OCI-LY3 (cell line): ENCODE results near the gene IRAG1.

Experiments
- H2AFZ ChIP-seq: fragments of 200-600, 300-600 bp; shearing (Covaris generic); 2 replicates; pipeline ENCODE4 v1.6.0; 2014; ENCODE audit warnings: antibody characterized with exemption, low read depth, low read length
- H3K27ac ChIP-seq: fragments of 200-600, 300-600 bp; sonication (generic); 2 replicates; pipeline ENCODE4 v1.5.1; 2014; ENCODE audit warnings: mild to moderate bottlenecking, low read length, moderate library complexity, mixed read lengths
- H3K27me3 ChIP-seq: fragments of 200-600, 300-600 bp; sonication (generic); 2 replicates; pipeline ENCODE4 v1.6.1; 2014; ENCODE audit warnings: low read depth, low read length, mixed read lengths
- H3K36me3 ChIP-seq: fragments of 200-600, 300-600 bp; sonication (generic); replicated peaks from 2 replicates; pipeline ENCODE3; 2014; ENCODE audit warnings: low read depth, low read length, mixed read lengths
- H3K4me1 ChIP-seq: fragments of 300-600, 200-600 bp; sonication (generic); 2 replicates; pipeline ENCODE4 v1.6.1; 2014; ENCODE audit warnings: low read length, mixed read lengths
- H3K4me2 ChIP-seq: fragments of 200-600, 300-600 bp; sonication (generic); 2 replicates; pipeline ENCODE4 v1.6.1; 2014; ENCODE audit warnings: low read length, mixed read lengths
- H3K4me3 ChIP-seq: fragments of 300-600, 200-600 bp; sonication (generic); 2 replicates; pipeline ENCODE4 v1.5.1; 2014; ENCODE audit warnings: antibody characterized with exemption, mild to moderate bottlenecking, low read length, moderate library complexity
- H3K79me2 ChIP-seq: fragments of 300-600, 200-600 bp; shearing (Covaris generic); 2 replicates; pipeline ENCODE4 v1.6.1; 2014; ENCODE audit warnings: mild to moderate bottlenecking, low read length, mixed read lengths
- H3K9ac ChIP-seq: fragments of 300-600, 200-600 bp; shearing (Covaris generic); 2 replicates; pipeline ENCODE4 v1.6.0; 2014; ENCODE audit warnings: mild to moderate bottlenecking, low read length, moderate library complexity
- H3K9me3 ChIP-seq: fragments of 200-600, 300-600 bp; shearing (Covaris generic); 2 replicates; pipeline ENCODE4 v1.6.1; 2014; ENCODE audit warnings: low read length, mixed read lengths; ENCODE audit not compliant: insufficient read depth
- H4K20me1 ChIP-seq: fragments of 200-600, 300-600 bp; sonication (generic); 2 replicates; pipeline ENCODE4 v1.6.1; 2016; ENCODE audit warnings: low read length, mixed read lengths; ENCODE audit not compliant: insufficient read depth
- CTCF ChIP-seq: fragments of 200-600, 300-600 bp; sonication (generic); IDR thresholded peaks from 2 replicates; pipeline ENCODE4 v1.5.1; 2014; ENCODE audit warnings: antibody characterized with exemption, low read length, low read depth
- EZH2phosphoT487 ChIP-seq: fragments of 200-600 bp; shearing (Covaris generic); IDR thresholded peaks from 2 replicates; pipeline ENCODE4 v1.6.1; 2018; ENCODE audit warnings: antibody characterized with exemption, mixed run types, low read depth

Gene IRAG1

GRCh38 chr11:10709299-10710086 lies 15.9 kb upstream of the IRAG1 start:
- H4K20me1 ChIP-seq = no peaks in the 10 kb centered on the region
- H3K27me3 ChIP-seq = peaks cover 9% of the 10 kb centered on the region; the same call in 1 of the 2 replicates
- H3K9ac ChIP-seq = no peak overlapping the region
- H3K79me2 ChIP-seq = no peaks in the 10 kb centered on the region
- no peak overlapping the region for H3K27ac ChIP-seq
- no peak overlapping the region for H2AFZ ChIP-seq
- no peak overlapping the region for H3K4me3 ChIP-seq
- TF ChIP-seq CTCF (no peak), EZH2phosphoT487 (no peak)
- H3K36me3 ChIP-seq = no peaks in the 10 kb centered on the region
- H3K4me2 ChIP-seq = no peak overlapping the region
- H3K9me3 ChIP-seq = no peaks in the 10 kb centered on the region
- no peaks in the 10 kb centered on the region for H3K4me1 ChIP-seq

GRCh38 chr11:10708131-10708530 lies 14.6 kb upstream of the IRAG1 start:
- H3K27me3 ChIP-seq = peaks cover 9% of the 10 kb centered on the region; the same call in 1 of the 2 replicates
- TF ChIP-seq EZH2phosphoT487 (no peak), CTCF (no peak)
- H3K36me3 ChIP-seq = no peaks in the 10 kb centered on the region
- H2AFZ ChIP-seq = no peak overlapping the region
- no peaks in the 10 kb centered on the region for H3K4me1 ChIP-seq
- H3K9ac ChIP-seq = no peak overlapping the region
- no peak overlapping the region for H3K4me2 ChIP-seq
- H3K9me3 ChIP-seq = no peaks in the 10 kb centered on the region
- H3K27ac ChIP-seq = no peak overlapping the region
- no peaks in the 10 kb centered on the region for H3K79me2 ChIP-seq
- no peak overlapping the region for H3K4me3 ChIP-seq
- H4K20me1 ChIP-seq = no peaks in the 10 kb centered on the region

GRCh38 chr11:10701982-10702381 lies 8.4 kb upstream of the IRAG1 start:
- no peak overlapping the region for H3K4me3 ChIP-seq
- no peaks in the 10 kb centered on the region for H3K4me1 ChIP-seq
- no peaks in the 10 kb centered on the region for H3K36me3 ChIP-seq
- no peaks in the 10 kb centered on the region for H4K20me1 ChIP-seq
- H3K4me2 ChIP-seq = no peak overlapping the region
- H3K27ac ChIP-seq = no peak overlapping the region
- TF ChIP-seq CTCF (no peak), EZH2phosphoT487 (no peak)
- no peaks in the 10 kb centered on the region for H3K79me2 ChIP-seq
- H2AFZ ChIP-seq = no peak overlapping the region
- H3K9me3 ChIP-seq = no peaks in the 10 kb centered on the region
- no peak overlapping the region for H3K9ac ChIP-seq
- no peaks in the 10 kb centered on the region for H3K27me3 ChIP-seq

DNA sequence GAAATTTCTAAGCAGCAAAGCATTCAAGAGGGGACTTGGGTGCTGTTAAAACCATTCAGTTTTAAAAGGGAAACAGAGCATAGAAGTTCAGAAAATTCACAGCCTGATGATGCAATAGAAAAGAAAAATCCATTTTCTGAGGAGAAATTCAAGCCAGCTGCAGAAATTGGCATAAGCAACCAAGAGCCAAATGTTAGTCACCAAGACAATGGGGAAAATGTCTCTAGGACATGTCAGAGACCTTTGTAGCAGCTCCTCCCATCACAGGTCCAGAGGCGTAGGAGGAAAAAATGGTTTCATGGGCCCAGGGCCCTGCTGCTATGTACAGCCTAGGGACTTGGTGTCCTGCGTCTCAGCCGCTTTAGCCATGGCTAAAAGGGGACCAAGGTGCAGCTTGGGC lies 5.5 kb upstream of the IRAG1 start:
- Histone ChIP-seq H3K4me3 (no peak overlapping the region), H3K27ac (no peak overlapping the region), H4K20me1 (no peaks in the 10 kb centered on the region), H2AFZ (no peak overlapping the region), H3K4me1 (no peaks in the 10 kb centered on the region), H3K36me3 (no peaks in the 10 kb centered on the region), H3K79me2 (no peaks in the 10 kb centered on the region), H3K4me2 (no peak overlapping the region), H3K9me3 (no peaks in the 10 kb centered on the region), H3K27me3 (no peaks in the 10 kb centered on the region), H3K9ac (no peak overlapping the region)
- TF ChIP-seq CTCF (no peak), EZH2phosphoT487 (no peak)
